H9 (cell line): ENCODE results near the gene SUGP1. TPM values are rescaled to one million over a fixed set of nuclear protein-coding genes. Genes with fewer than 3 reads are reported as not detected.

Experiments
- DNase-seq: peaks from one replicate; pipeline ENCODE4 v3.0.0-alpha.2; 2017
- H2AFZ ChIP-seq: one replicate; pipeline ENCODE4 v1.6.1; 2013; ENCODE audit warnings: mild to moderate bottlenecking, low read length, control low read depth, moderate library complexity
- H2AK5ac ChIP-seq: 2 replicates; pipeline ENCODE4 v1.6.1; 2013; ENCODE audit warnings: low read length, control low read depth, mixed read lengths; ENCODE audit not compliant: insufficient read length
- H2BK120ac ChIP-seq: one replicate; pipeline ENCODE4 v1.6.1; 2013; ENCODE audit warnings: low read depth, mild to moderate bottlenecking, low read length, control low read depth, inconsistent platforms; ENCODE audit not compliant: poor library complexity, severe bottlenecking
- H2BK12ac ChIP-seq: 2 replicates; pipeline ENCODE4 v1.6.1; 2013; ENCODE audit warnings: low read length, control low read depth, mixed read lengths, low read depth; ENCODE audit not compliant: insufficient read length
- H2BK15ac ChIP-seq: 2 replicates; pipeline ENCODE4 v1.6.1; 2013; ENCODE audit warnings: low read depth, low read length, control low read depth
- H2BK20ac ChIP-seq: one replicate; pipeline ENCODE4 v1.6.1; 2013; ENCODE audit warnings: low read depth, mild to moderate bottlenecking, low read length, control low read depth, inconsistent platforms; ENCODE audit not compliant: poor library complexity, severe bottlenecking
- H2BK5ac ChIP-seq: 2 replicates; pipeline ENCODE4 v1.6.1; 2013; ENCODE audit warnings: low read length, control low read depth, mixed read lengths; ENCODE audit not compliant: insufficient read length
- H3K14ac ChIP-seq: 2 replicates; pipeline ENCODE4 v1.6.1; 2013; ENCODE audit warnings: low read length, control low read depth; ENCODE audit not compliant: insufficient read depth
- H3K18ac ChIP-seq: 2 replicates; pipeline ENCODE4 v1.6.1; 2013; ENCODE audit warnings: low read depth, mild to moderate bottlenecking, mixed read lengths, low read length, control low read depth; ENCODE audit not compliant: insufficient read length
- H3K23ac ChIP-seq: 2 replicates; pipeline ENCODE4 v1.6.1; 2013; ENCODE audit warnings: low read length, control low read depth, mixed read lengths, low read depth; ENCODE audit not compliant: insufficient read length
- H3K23me2 ChIP-seq: 2 replicates; pipeline ENCODE4 v1.6.1; 2013; ENCODE audit warnings: low read depth, mild to moderate bottlenecking, mixed read lengths, low read length, control low read depth; ENCODE audit not compliant: insufficient read length, poor library complexity, severe bottlenecking
- H3K27ac ChIP-seq: 2 replicates; pipeline ENCODE4 v1.5.1; 2013; ENCODE audit warnings: low read length, control low read depth, mixed read lengths, low read depth; ENCODE audit not compliant: insufficient read length
- H3K27me3 ChIP-seq: 2 replicates; pipeline ENCODE4 v1.6.1; 2013; ENCODE audit warnings: low read length, control low read depth, inconsistent platforms; ENCODE audit not compliant: insufficient read depth
- H3K4ac ChIP-seq: 2 replicates; pipeline ENCODE4 v1.6.1; 2013; ENCODE audit warnings: low read depth, mild to moderate bottlenecking, control low read depth, inconsistent platforms, low read length, moderate library complexity
- H3K4me1 ChIP-seq: 2 replicates; pipeline ENCODE4 v1.6.1; 2013; ENCODE audit warnings: low read length, control low read depth, inconsistent platforms; ENCODE audit not compliant: insufficient read depth
- H3K4me2 ChIP-seq: 2 replicates; pipeline ENCODE4 v1.6.1; 2013; ENCODE audit warnings: low read length, control low read depth, mixed read lengths; ENCODE audit not compliant: insufficient read length, insufficient read depth
- H3K56ac ChIP-seq: 2 replicates; pipeline ENCODE4 v1.6.1; 2013; ENCODE audit warnings: low read depth, mild to moderate bottlenecking, mixed read lengths, low read length, control low read depth; ENCODE audit not compliant: insufficient read length
- H3K79me1 ChIP-seq: 2 replicates; pipeline ENCODE4 v1.6.1; 2013; ENCODE audit warnings: low read depth, mild to moderate bottlenecking, moderate library complexity, low read length, control low read depth, inconsistent platforms; ENCODE audit not compliant: insufficient read depth, poor library complexity, severe bottlenecking
- H3K79me2 ChIP-seq: 2 replicates; pipeline ENCODE4 v1.6.1; 2013; ENCODE audit warnings: low read length, control low read depth, inconsistent platforms; ENCODE audit not compliant: insufficient read depth
- H3K9ac ChIP-seq: 2 replicates; pipeline ENCODE4 v1.6.1; 2013; ENCODE audit warnings: low read length, control low read depth, mixed read lengths; ENCODE audit not compliant: insufficient read length; ENCODE audit errors: extremely low read depth
- H3K9me3 ChIP-seq: one replicate; pipeline ENCODE4 v1.6.1; 2013; ENCODE audit warnings: low read depth, low read length, inconsistent platforms; ENCODE audit not compliant: control insufficient read depth
- H3T11ph ChIP-seq: one replicate; pipeline ENCODE4 v1.6.1; 2013; ENCODE audit warnings: mild to moderate bottlenecking, low read length, control low read depth, inconsistent platforms
- H4K20me1 ChIP-seq: one replicate; pipeline ENCODE4 v1.6.1; 2013; ENCODE audit not compliant: control insufficient read depth, insufficient read length, insufficient read depth
- H4K5ac ChIP-seq: 2 replicates; pipeline ENCODE4 v1.6.1; 2013; ENCODE audit warnings: low read depth, mild to moderate bottlenecking, mixed read lengths, low read length, control low read depth; ENCODE audit not compliant: insufficient read length
- H4K8ac ChIP-seq: replicated peaks from 2 replicates; pipeline ENCODE4 v1.6.1; 2013; ENCODE audit warnings: low read length, control low read depth, mixed read lengths, low read depth; ENCODE audit not compliant: insufficient read length
- H4K91ac ChIP-seq: 2 replicates; pipeline ENCODE4 v1.6.1; 2013; ENCODE audit warnings: low read depth, mild to moderate bottlenecking, moderate library complexity, mixed read lengths, low read length, control low read depth; ENCODE audit not compliant: insufficient read length
- H3K27ac Mint-ChIP-seq, 3 experiments: 2 replicates in 2 of 3; 3 replicates in 1 of 3; pipeline ENCODE4 v1.8.0; 2020 to 2021; ENCODE audit warnings: mixed read lengths in 3 of 3, mild to moderate bottlenecking in 1 of 3, moderate library complexity in 1 of 3
- H3K27me3 Mint-ChIP-seq: 2 replicates; pipeline ENCODE4 v1.8.0; 2021; ENCODE audit warnings: low read depth, mild to moderate bottlenecking, moderate library complexity, mixed read lengths
- H3K36me3 Mint-ChIP-seq, 3 experiments: 2 replicates in 2 of 3; 3 replicates in 1 of 3; pipeline ENCODE4 v1.8.0; 2020 to 2021; ENCODE audit warnings: low read depth in 3 of 3, mixed read lengths in 3 of 3; ENCODE audit not compliant: insufficient read depth in 1 of 3
- H3K4me1 Mint-ChIP-seq, 2 experiments: 2 replicates each; pipeline ENCODE4 v1.8.0; 2020; ENCODE audit warnings: mixed read lengths in 2 of 2
- H3K4me3 Mint-ChIP-seq, 2 experiments: 2 replicates in 1 of 2; 3 replicates in 1 of 2; pipeline ENCODE4 v1.8.0; 2020 to 2021; ENCODE audit warnings: mild to moderate bottlenecking in 2 of 2, mixed read lengths in 2 of 2, moderate library complexity in 1 of 2
- H3K9me3 Mint-ChIP-seq, 2 experiments: 2 replicates in 1 of 2; 3 replicates in 1 of 2; pipeline ENCODE4 v1.8.0; 2020; ENCODE audit warnings: mild to moderate bottlenecking in 2 of 2, mixed read lengths in 2 of 2, moderate library complexity in 1 of 2
- WGBS: extraction: QIAGEN DNeasy Blood & Tissue Kit; methylation state at CpG from one replicate; pipeline ENCODE4 v1.1.7; 2013; ENCODE audit warnings: missing lambda C conversion rate, low lambda C conversion rate, mixed read lengths; ENCODE audit not compliant: insufficient read length; ENCODE audit errors: extremely low coverage; 5-methylcytosine and 5-hydroxymethylcytosine counted together
- total RNA-seq: library from RNA; stranded (reverse); gene quantifications from 2 replicates; pipeline ENCODE4 v1.2.1, GENCODE V29; 2021
- TF ChIP-seq, protein P1 (sequence below): fragments of 200-600 bp; sonication (generic); conservative IDR thresholded peaks from 3 replicates; pipeline ENCODE4 v1.8.0; 2021; ENCODE audit warnings: antibody characterized with exemption, mild to moderate bottlenecking

Gene SUGP1
- total RNA-seq, 1 experiment from 2014 or later, result 103 TPM

DNA sequence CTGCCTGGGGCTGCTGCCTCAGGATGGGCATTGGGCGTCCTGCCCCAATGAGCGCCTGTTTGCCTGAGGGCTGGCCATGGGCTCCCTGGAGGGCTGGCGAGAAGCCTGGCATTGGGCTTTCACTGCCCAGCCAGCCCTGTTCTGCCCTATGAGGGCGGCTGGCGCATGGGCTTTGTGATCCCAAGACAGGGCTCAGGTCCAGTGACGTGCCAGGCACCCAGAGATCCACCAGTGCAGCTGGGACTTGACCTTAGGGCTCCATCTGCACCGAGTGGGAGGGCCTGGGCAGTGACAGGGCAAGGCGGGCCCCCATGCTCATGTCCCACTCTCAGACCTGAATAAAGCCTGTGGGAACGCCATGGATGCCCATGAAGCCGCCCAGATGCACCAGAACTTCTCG is 34.6 kb upstream of the SUGP1 start:
- Histone ChIP-seq H3K27me3 (no peaks in the 10 kb centered on the region), H2AK5ac (no peak overlapping the region), H3K9me3 (no peaks in the 10 kb centered on the region), H2BK12ac (no peak overlapping the region), H3K4me2 (no peak overlapping the region), H3K14ac (no peak overlapping the region), H2BK5ac (no peak overlapping the region), H2AFZ (no peak overlapping the region), H3T11ph (no peak overlapping the region), H3K9ac (no peak overlapping the region), H4K5ac (no peak overlapping the region), H3K4me1 (no peaks in the 10 kb centered on the region), H3K18ac (no peak overlapping the region), H2BK15ac (no peak overlapping the region), H4K8ac (no peak overlapping the region), H3K56ac (no peak overlapping the region), H2BK120ac (no peak overlapping the region), H2BK20ac (no peak overlapping the region), H3K79me1 (no peaks in the 10 kb centered on the region), H4K20me1 (no peaks in the 10 kb centered on the region), H4K91ac (no peak overlapping the region), H3K23me2 (no peaks in the 10 kb centered on the region), H3K79me2 (no peaks in the 10 kb centered on the region), H3K27ac (no peak overlapping the region), H3K23ac (no peak overlapping the region), H3K4ac (no peak overlapping the region)
- TF ChIP-seq, protein P1, sequence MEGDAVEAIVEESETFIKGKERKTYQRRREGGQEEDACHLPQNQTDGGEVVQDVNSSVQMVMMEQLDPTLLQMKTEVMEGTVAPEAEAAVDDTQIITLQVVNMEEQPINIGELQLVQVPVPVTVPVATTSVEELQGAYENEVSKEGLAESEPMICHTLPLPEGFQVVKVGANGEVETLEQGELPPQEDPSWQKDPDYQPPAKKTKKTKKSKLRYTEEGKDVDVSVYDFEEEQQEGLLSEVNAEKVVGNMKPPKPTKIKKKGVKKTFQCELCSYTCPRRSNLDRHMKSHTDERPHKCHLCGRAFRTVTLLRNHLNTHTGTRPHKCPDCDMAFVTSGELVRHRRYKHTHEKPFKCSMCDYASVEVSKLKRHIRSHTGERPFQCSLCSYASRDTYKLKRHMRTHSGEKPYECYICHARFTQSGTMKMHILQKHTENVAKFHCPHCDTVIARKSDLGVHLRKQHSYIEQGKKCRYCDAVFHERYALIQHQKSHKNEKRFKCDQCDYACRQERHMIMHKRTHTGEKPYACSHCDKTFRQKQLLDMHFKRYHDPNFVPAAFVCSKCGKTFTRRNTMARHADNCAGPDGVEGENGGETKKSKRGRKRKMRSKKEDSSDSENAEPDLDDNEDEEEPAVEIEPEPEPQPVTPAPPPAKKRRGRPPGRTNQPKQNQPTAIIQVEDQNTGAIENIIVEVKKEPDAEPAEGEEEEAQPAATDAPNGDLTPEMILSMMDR, result no peak
- Mint-ChIP-seq H3K4me1 (no peaks in the 10 kb centered on the region), H3K4me3 (no peak overlapping the region), H3K36me3 (peaks cover 18 to 36% (median 34%) of the 10 kb centered on the region in 3 experiments), H3K27me3 (no peaks in the 10 kb centered on the region), H3K9me3 (no peaks in the 10 kb centered on the region), H3K27ac (no peak overlapping the region)
- no CpG with 5 or more reads among the region's 11 CpGs for WGBS
- no peak for DNase-seq
